Esophagus muscularis mucosa (tissue), 4 donors: ENCODE measurements around the gene DEDD2. TPM values are rescaled to one million over a fixed set of nuclear protein-coding genes. Genes with fewer than 3 reads are reported as not detected.

ENCODE experiments used
- DNase-seq: peaks from one replicate; pipeline ENCODE4 v3.0.0-alpha.2; 2017; ENCODE audit errors: extremely low spot score
- H3K27ac ChIP-seq, 4 donors: fragments of 200-600 bp; sonication (generic); replicated peaks in 1 of 4; 1 replicate in 3 of 4; 2 replicates in 1 of 4; pipeline ENCODE4 v1.5.1; 2016 to 2019; ENCODE audit warnings: mild to moderate bottlenecking in 1 of 4
- H3K27me3 ChIP-seq, 4 donors: fragments of 200-600 bp; sonication (generic); one replicate each; pipeline versions ENCODE4 v1.5.1 to v1.6.0; 2016 to 2019
- H3K36me3 ChIP-seq, 4 donors: fragments of 200-600 bp; sonication (generic); one replicate each; pipeline ENCODE4 v1.5.1; 2016 to 2019
- H3K4me1 ChIP-seq, 4 donors: fragments of 200-600 bp; sonication (generic); one replicate each; pipeline ENCODE4 v1.5.1; 2016 to 2019
- H3K4me3 ChIP-seq, 4 donors: fragments of 200-600 bp; sonication (generic); 1 replicate in 2 of 4; 2 replicates in 2 of 4; pipeline ENCODE4 v1.5.1; 2016 to 2019; ENCODE audit warnings: mild to moderate bottlenecking in 4 of 4, moderate library complexity in 1 of 4
- H3K9me3 ChIP-seq, 4 donors: fragments of 200-600 bp; sonication (generic); 1 replicate in 3 of 4; 2 replicates in 1 of 4; pipeline ENCODE4 v1.5.1; 2016 to 2019
- CTCF ChIP-seq, 3 experiments: fragments of 200-600 bp in 2 of 3; fragments of 450-650 bp in 1 of 3; sonication (generic) in 2 of 3; IDR thresholded peaks; one replicate each; pipeline ENCODE4 v1.5.1; 2017 to 2019; ENCODE audit warnings: antibody characterized with exemption in 3 of 3, mild to moderate bottlenecking in 2 of 3, moderate library complexity in 1 of 3
- EP300 ChIP-seq: sonication (generic); formaldehyde crosslinking; IDR thresholded peaks from one replicate; pipeline ENCODE4 v1.6.1; 2017; ENCODE audit warnings: antibody characterized with exemption
- POLR2A ChIP-seq: fragments of 450-650 bp; IDR thresholded peaks from one replicate; pipeline ENCODE4 v1.6.1; 2017; ENCODE audit warnings: antibody characterized with exemption, moderate library complexity, mild to moderate bottlenecking, low read depth
- POLR2AphosphoS5 ChIP-seq, 2 donors: sonication (generic); formaldehyde crosslinking; IDR thresholded peaks; one replicate each; pipeline ENCODE4 v1.6.1; 2017; ENCODE audit warnings: antibody characterized with exemption in 2 of 2
- WGBS: methylation state at CpG from one replicate; pipeline ENCODE4 v1.1.5; 2018; 5-methylcytosine and 5-hydroxymethylcytosine counted together
- intact Hi-C: fragments of 100-400 bp; cut with DNase I; formaldehyde crosslinking; loops from one replicate; pipeline ENCODE4 v1.15.1; 2023
- total RNA-seq, 4 donors: library from RNA; depleted of rRNA; stranded (reverse); fragments of >200 nt; gene quantifications; one replicate each; pipeline versions ENCODE4 v1.1.0 to v1.2.1, GENCODE V29; 2016

Gene DEDD2
- total RNA-seq, 4 donors from 2014 or later: 22.0 to 42.1 (median 31.2) TPM

DNA sequence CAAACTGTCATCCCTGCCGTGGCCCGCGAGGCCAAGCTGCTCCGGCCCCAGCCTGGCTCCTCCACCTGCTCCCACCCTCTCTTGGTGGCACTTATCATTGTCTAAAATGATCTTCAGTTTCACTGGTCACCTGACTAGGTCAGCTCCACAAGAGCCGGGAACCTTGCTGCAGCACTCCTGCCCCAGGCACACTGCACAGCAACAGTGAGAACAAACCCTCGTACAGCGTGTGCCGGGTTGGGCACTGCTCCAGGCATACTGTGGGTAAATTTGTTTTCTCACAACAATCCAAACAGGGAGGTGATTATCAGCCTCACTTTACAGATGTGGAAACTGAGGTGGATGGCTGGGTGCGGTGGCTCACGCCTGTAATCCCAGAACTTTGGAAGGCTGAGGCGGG is 8.9 kb downstream of the DEDD2 start:
- Histone ChIP-seq H3K36me3 (peaks cover 54 to 100% (median 87%) of the 10 kb centered on the region in 4 donors), H3K27me3 (no peaks in the 10 kb centered on the region), H3K4me3 (no peak overlapping the region), H3K27ac (no peak overlapping the region), H3K9me3 (no peaks in the 10 kb centered on the region), H3K4me1 (peaks cover 0 to 6% (median 2%) of the 10 kb centered on the region in 4 donors)
- TF ChIP-seq EP300: no peak
- TF ChIP-seq CTCF (IDR thresholded peaks at IDR 0.05): no peak
- TF ChIP-seq POLR2A: no peak
- no peak for TF ChIP-seq POLR2AphosphoS5 (IDR thresholded peaks at IDR 0.05)
- DNase-seq: no peak
- intact Hi-C loops: no loop called here
- 90% methylated on average over 11 of the region's 11 CpGs for WGBS

- H3K27me3 ChIP-seq: no peaks in the 10 kb centered on the region
- DNase-seq: no peak
Measured at GRCh38 chr19:42207767-42208271, 9.7 kb downstream of the DEDD2 start.

DNA sequence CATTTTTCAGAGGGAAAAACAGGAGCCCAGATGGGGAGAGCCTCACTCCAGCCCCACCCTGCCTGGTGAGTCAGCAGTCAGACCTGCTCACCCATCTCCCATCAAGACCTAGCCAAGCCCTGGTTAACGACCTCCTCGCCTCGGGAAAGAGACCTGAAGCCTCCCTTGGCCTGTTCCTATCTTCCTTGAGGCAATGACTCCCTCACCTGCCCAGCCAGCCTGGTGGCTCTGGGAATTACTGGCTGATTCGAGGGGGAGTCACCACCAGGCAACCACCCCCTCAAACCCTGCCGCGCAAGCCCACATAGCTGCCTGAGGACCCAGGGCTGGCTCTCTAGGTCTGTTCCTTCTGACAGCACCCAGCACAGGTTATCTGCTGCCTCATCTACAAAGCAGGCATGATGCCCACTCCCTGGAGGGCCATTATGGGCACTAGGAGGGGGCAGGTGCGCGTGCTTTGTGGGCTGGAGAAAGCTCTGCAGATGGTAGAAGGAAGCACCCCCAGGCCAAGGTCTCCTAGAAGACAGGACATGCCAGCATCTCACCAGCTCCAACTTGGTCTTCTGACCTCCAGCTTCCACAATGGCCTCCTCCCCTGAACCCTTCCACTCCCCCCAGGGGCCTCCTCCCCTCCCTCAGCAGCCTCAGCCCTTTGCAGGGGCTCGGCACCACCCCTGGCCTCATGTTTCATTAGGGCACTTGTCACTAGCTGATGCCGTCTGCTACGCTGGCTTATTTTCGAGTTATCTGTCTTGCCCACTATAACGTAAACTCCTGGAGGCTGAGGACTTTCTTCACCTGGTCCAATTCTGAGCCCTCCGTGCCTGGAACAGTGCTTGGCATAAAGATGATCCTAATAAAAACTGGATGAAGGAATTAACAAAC is 10.4 kb downstream of the DEDD2 start:
- no peak for DNase-seq
- Histone ChIP-seq H3K4me1 (peaks cover 0 to 3% (median 0%) of the 10 kb centered on the region in 4 donors), H3K27ac (no peak overlapping the region), H3K27me3 (no peaks in the 10 kb centered on the region), H3K4me3 (no peak overlapping the region), H3K9me3 (no peaks in the 10 kb centered on the region), H3K36me3 (peaks cover 61 to 100% (median 90%) of the 10 kb centered on the region in 4 donors)
- TF ChIP-seq EP300 (no peak), CTCF (IDR thresholded peaks at IDR 0.05) (no peak), POLR2AphosphoS5 (IDR thresholded peaks at IDR 0.05) (no peak), POLR2A (no peak)
- intact Hi-C loops: no loop called here
- WGBS: 89% methylated on average over 6 of the region's 14 CpGs

More at GRCh38 chr19:42207767-42208271, 9.7 kb downstream of the DEDD2 start:
- intact Hi-C loops: no loop called here
- H3K36me3 ChIP-seq: peaks cover 56 to 100% (median 91%) of the 10 kb centered on the region in 4 donors
- TF ChIP-seq CTCF (IDR thresholded peaks at IDR 0.05) (no peak), EP300 (no peak), POLR2A (no peak), POLR2AphosphoS5 (IDR thresholded peaks at IDR 0.05) (no peak)
- no peak overlapping the region for H3K4me3 ChIP-seq
- no peak overlapping the region for H3K27ac ChIP-seq
- H3K9me3 ChIP-seq: no peaks in the 10 kb centered on the region
- peaks cover 0 to 3% (median 0%) of the 10 kb centered on the region in 4 donors for H3K4me1 ChIP-seq
- WGBS: 69% methylated on average over 6 of the region's 6 CpGs

GRCh38 chr19:42204664-42205063 is 12.8 kb downstream of the DEDD2 start:
- intact Hi-C loops: no loop called here

More at GRCh38 chr19:42204664-42205063, 12.8 kb downstream of the DEDD2 start:
- no peak overlapping the region for H3K27ac ChIP-seq
- H3K9me3 ChIP-seq: no peaks in the 10 kb centered on the region
- peaks cover 55 to 100% (median 93%) of the 10 kb centered on the region in 4 donors for H3K36me3 ChIP-seq
- H3K4me3 ChIP-seq: no peak overlapping the region
- TF ChIP-seq POLR2A (no peak), EP300 (no peak), POLR2AphosphoS5 (IDR thresholded peaks at IDR 0.05) (no peak), CTCF (IDR thresholded peaks at IDR 0.05) (no peak)
- WGBS: 80% methylated on average over 4 of the region's 6 CpGs
- DNase-seq: no peak
- H3K27me3 ChIP-seq: no peaks in the 10 kb centered on the region
- H3K4me1 ChIP-seq: peaks cover 3 to 20% (median 12%) of the 10 kb centered on the region in 4 donors
